Parathyroid adenoma (tissue), 2 donors: ENCODE results near the gene PCSK5.

Experiments
- H2AFZ ChIP-seq: fragments of 300-600 bp; sonication (generic); one replicate; pipeline ENCODE4 v1.7.0; 2017; ENCODE audit warnings: antibody characterized with exemption, mild to moderate bottlenecking
- H3K27ac ChIP-seq: fragments of 300-600 bp; sonication (generic); one replicate; pipeline ENCODE4 v1.7.0; 2017
- H3K27me3 ChIP-seq: fragments of 300-600 bp; sonication (generic); one replicate; pipeline ENCODE4 v1.7.0; 2017; ENCODE audit warnings: low read length; ENCODE audit not compliant: control insufficient read depth, insufficient read depth
- H3K36me3 ChIP-seq: fragments of 300-600 bp; sonication (generic); one replicate; pipeline ENCODE4 v1.7.0; 2017; ENCODE audit warnings: low read length; ENCODE audit not compliant: control insufficient read depth, insufficient read depth
- H3K4me1 ChIP-seq: fragments of 300-600 bp; sonication (generic); one replicate; pipeline ENCODE4 v1.7.0; 2017; ENCODE audit warnings: control low read depth
- H3K4me2 ChIP-seq: fragments of 300-600 bp; sonication (generic); one replicate; pipeline ENCODE4 v1.7.0; 2017; ENCODE audit warnings: low read length
- H3K4me3 ChIP-seq: fragments of 300-600 bp; sonication (generic); one replicate; pipeline ENCODE4 v1.7.0; 2017; ENCODE audit warnings: low read depth, low read length
- H3K79me2 ChIP-seq: fragments of 300-600 bp; sonication (generic); one replicate; pipeline ENCODE4 v1.7.0; 2017; ENCODE audit warnings: control low read depth
- H3K9ac ChIP-seq: fragments of 300-600 bp; sonication (generic); one replicate; pipeline ENCODE4 v1.7.0; 2017; ENCODE audit warnings: mild to moderate bottlenecking
- H3K9me3 ChIP-seq: fragments of 300-600 bp; sonication (generic); one replicate; pipeline ENCODE4 v1.7.0; 2017; ENCODE audit warnings: low read length; ENCODE audit not compliant: control insufficient read depth
- TF ChIP-seq, protein P1 (sequence below): fragments of 300-600 bp; sonication (generic); IDR thresholded peaks from one replicate; pipeline ENCODE4 v1.7.0; 2017; ENCODE audit warnings: antibody characterized with exemption, mild to moderate bottlenecking
- donor health status: primary hyperparathyroidism.

The PCSK5 gene

DNA sequence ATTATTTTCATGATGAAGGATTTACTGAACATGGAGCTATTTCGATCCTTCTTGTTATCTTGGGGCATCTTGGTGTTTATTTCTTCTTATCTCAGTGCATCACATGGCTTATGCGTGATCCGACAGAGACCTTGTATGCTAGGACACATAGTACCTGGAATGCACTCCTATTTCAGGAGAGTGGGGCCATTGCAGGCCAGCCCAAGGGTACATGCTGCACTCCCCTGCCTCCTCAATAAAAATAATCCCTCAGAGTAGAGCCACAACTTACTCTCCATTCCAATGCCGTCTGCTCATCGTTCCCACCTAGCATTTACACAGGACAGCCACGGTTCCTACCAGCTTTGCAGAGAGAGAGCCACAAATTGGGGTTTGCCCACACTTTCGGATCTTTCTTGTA is 43.5 kb downstream of the PCSK5 start:
- H3K27me3 ChIP-seq = no peaks in the 10 kb centered on the region
- no peaks in the 10 kb centered on the region for H3K36me3 ChIP-seq
- no peak overlapping the region for H3K4me3 ChIP-seq
- H3K79me2 ChIP-seq = no peaks in the 10 kb centered on the region
- H3K27ac ChIP-seq = no peak overlapping the region
- no peak overlapping the region for H2AFZ ChIP-seq
- no peaks in the 10 kb centered on the region for H3K9me3 ChIP-seq
- no peak overlapping the region for H3K9ac ChIP-seq
- peaks cover 3% of the 10 kb centered on the region for H3K4me1 ChIP-seq
- H3K4me2 ChIP-seq = no peak overlapping the region
- TF ChIP-seq, protein P1, sequence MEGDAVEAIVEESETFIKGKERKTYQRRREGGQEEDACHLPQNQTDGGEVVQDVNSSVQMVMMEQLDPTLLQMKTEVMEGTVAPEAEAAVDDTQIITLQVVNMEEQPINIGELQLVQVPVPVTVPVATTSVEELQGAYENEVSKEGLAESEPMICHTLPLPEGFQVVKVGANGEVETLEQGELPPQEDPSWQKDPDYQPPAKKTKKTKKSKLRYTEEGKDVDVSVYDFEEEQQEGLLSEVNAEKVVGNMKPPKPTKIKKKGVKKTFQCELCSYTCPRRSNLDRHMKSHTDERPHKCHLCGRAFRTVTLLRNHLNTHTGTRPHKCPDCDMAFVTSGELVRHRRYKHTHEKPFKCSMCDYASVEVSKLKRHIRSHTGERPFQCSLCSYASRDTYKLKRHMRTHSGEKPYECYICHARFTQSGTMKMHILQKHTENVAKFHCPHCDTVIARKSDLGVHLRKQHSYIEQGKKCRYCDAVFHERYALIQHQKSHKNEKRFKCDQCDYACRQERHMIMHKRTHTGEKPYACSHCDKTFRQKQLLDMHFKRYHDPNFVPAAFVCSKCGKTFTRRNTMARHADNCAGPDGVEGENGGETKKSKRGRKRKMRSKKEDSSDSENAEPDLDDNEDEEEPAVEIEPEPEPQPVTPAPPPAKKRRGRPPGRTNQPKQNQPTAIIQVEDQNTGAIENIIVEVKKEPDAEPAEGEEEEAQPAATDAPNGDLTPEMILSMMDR = no peak

DNA sequence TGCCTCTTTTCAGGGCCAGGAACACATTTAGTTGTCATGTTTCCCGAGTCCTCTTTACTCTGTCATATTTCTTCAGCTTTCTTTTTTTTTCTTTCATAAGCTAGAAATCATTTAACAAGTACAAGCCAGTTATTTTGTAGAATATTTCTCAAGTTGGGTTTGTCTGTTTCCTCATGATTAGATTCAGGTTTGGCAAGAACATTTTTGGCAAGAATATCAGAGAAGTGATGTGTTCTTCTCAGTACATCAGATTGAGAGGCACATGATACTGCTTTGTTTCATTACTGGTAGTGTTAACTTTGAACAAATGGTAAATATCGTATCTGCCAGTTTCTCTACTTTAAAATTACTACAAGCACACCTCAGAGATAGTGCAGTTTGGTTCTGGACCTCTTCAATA is 45.1 kb downstream of the PCSK5 start:
- H3K27ac ChIP-seq = no peak overlapping the region
- no peaks in the 10 kb centered on the region for H3K9me3 ChIP-seq
- no peak overlapping the region for H2AFZ ChIP-seq
- H3K9ac ChIP-seq = no peak overlapping the region
- H3K4me1 ChIP-seq = peaks cover 3% of the 10 kb centered on the region
- H3K36me3 ChIP-seq = no peaks in the 10 kb centered on the region
- H3K79me2 ChIP-seq = no peaks in the 10 kb centered on the region
- no peak overlapping the region for H3K4me2 ChIP-seq
- TF ChIP-seq, protein P1 = no peak
- no peak overlapping the region for H3K4me3 ChIP-seq
- no peaks in the 10 kb centered on the region for H3K27me3 ChIP-seq

DNA sequence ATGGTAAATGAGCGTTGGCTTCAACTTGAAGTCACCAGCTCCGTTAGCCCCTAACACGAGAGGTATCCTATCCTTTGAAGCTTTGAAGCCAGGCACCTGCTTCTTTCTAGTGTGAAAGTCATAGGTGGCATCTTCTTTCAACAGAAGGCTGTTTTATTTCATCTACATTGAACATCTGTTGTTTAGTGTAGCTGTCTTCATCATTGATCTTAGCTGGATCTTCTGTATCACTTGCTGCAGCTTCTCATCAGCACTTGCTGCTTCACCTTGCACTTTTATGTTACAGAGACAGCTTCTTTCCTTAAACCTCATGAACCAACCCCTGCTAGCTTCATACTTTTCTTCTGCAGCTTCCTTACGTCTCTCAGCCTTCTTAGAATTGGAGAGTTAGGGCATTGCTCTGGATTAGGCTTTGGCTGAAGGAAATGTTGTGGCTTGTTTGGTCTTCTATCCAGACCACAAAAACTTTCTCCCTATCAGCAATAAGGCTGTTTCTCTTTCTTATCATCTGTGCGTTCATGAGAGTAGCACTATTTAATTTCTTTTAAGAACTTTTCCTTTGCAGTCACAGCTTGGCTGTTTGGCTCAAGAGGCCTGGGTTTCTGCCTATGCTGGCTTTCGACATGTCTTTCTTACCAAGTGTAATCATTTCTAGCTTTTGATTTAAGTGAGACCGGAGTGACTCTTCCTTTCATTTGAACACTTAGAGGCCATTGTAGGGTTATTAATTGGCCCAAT is 47.2 kb downstream of the PCSK5 start:
- Histone ChIP-seq H3K9ac (no peak overlapping the region), H3K4me3 (no peak overlapping the region), H3K79me2 (no peaks in the 10 kb centered on the region), H2AFZ (no peak overlapping the region), H3K27me3 (no peaks in the 10 kb centered on the region), H3K9me3 (no peaks in the 10 kb centered on the region), H3K36me3 (no peaks in the 10 kb centered on the region), H3K4me1 (no peaks in the 10 kb centered on the region), H3K27ac (no peak overlapping the region), H3K4me2 (no peak overlapping the region)
- TF ChIP-seq, protein P1 = no peak

DNA sequence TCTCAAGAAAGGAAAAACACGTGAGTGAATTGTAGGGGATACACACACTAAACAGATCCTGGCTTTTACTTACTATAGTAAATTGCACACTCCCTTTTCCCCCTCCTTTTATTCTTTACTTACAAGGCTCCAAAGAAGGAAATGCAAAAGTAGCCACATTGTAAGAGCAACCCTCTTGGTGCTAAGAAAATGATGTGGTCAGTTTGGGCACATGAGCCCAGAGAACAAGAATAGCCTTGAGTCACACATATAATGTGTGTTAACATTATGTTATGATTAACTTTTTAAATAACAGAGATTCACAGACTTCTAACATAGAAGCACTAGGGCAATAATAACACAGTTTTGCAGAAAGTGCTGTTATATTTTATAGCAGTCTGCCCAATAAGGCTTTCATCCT is 48.5 kb downstream of the PCSK5 start:
- no peaks in the 10 kb centered on the region for H3K27me3 ChIP-seq
- H3K4me1 ChIP-seq = no peaks in the 10 kb centered on the region
- no peak overlapping the region for H3K4me3 ChIP-seq
- H2AFZ ChIP-seq = no peak overlapping the region
- TF ChIP-seq, protein P1 = no peak
- H3K9ac ChIP-seq = no peak overlapping the region
- no peaks in the 10 kb centered on the region for H3K9me3 ChIP-seq
- no peaks in the 10 kb centered on the region for H3K36me3 ChIP-seq
- no peak overlapping the region for H3K4me2 ChIP-seq
- H3K79me2 ChIP-seq = no peaks in the 10 kb centered on the region
- no peak overlapping the region for H3K27ac ChIP-seq

DNA sequence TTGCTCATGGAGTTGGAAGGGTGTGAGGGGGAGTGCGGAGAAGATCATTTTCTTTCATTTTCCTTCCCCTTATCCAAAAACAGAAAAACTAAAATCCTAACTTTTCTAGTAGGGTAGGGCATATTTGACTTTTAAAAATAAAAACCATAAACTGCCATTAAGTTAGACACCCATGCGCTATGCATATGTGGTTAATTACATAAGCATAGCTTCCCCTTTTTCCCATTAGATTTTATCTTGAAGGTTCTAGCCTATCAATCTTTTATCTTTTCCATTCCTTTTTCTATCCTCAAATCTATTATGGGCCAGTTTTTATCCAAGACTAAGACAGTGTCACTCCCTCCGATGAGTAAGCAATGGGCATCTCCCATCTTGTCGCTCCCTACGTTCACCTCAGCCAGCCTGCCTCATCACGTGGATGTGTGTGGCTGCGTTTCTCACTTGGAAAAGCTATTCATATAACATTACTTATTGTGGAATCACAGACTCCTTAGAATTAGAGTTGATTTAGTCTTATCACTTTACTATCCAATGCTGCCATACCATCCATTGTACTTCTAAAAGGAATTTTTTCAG is 49.2 kb downstream of the PCSK5 start:
- TF ChIP-seq, protein P1 = no peak
- no peaks in the 10 kb centered on the region for H3K79me2 ChIP-seq
- no peak overlapping the region for H3K4me2 ChIP-seq
- no peaks in the 10 kb centered on the region for H3K4me1 ChIP-seq
- no peak overlapping the region for H3K27ac ChIP-seq
- no peaks in the 10 kb centered on the region for H3K9me3 ChIP-seq
- H2AFZ ChIP-seq = no peak overlapping the region
- H3K9ac ChIP-seq = no peak overlapping the region
- no peaks in the 10 kb centered on the region for H3K36me3 ChIP-seq
- H3K27me3 ChIP-seq = no peaks in the 10 kb centered on the region
- H3K4me3 ChIP-seq = no peak overlapping the region
